ENCODE data around the gene MORF4L1.

- TF ChIP-seq MXI1 (IDR thresholded peaks at IDR 0.05; ENCODE audit: low read depth, low read length) (no peak), CTCF (IDR thresholded peaks at IDR 0.05 in 2 of 3, conservative IDR thresholded peaks at IDR 0.05 in 1 of 3; ENCODE audit: control insufficient read depth in 2 of 3, extremely low read depth in 1 of 3, insufficient read depth in 1 of 3, low read depth in 3 of 3, low read length in 3 of 3) (no peak), EGR1 (IDR thresholded peaks at IDR 0.05; ENCODE audit: borderline replicate concordance in 1 of 2, low read depth in 2 of 2, low read length in 2 of 2) (no peak), EZH2 (IDR thresholded peaks at IDR 0.05; ENCODE audit: borderline replicate concordance, control insufficient read depth, low read depth, low read length) (no peak), SREBF1 (IDR thresholded peaks at IDR 0.05; ENCODE audit: low read length) (no peak), USF2 (IDR thresholded peaks at IDR 0.05; ENCODE audit: borderline replicate concordance, low read depth, low read length) (no peak), POLR2A (IDR thresholded peaks at IDR 0.05; ENCODE audit: low read depth, low read length) (no peak), CBX3 (IDR thresholded peaks at IDR 0.05; ENCODE audit: borderline replicate concordance, low read depth) (no peak), CEBPB (IDR thresholded peaks at IDR 0.05; ENCODE audit: borderline replicate concordance in 1 of 2, low read depth in 2 of 2, low read length in 2 of 2) (no peak), ETV6 (conservative IDR thresholded peaks at IDR 0.05 in 1 of 2, IDR thresholded peaks at IDR 0.05 in 1 of 2; ENCODE audit: borderline replicate concordance in 1 of 2, low read depth in 1 of 2) (no peak), REST (IDR thresholded peaks at IDR 0.05; ENCODE audit: low read depth, low read length) (no peak)
Observed at GRCh38 chr15:78855746-78856145, 16.9 kb upstream of the MORF4L1 start.

Data from GM12878 (cell line).